Measurements from ENCODE around the gene ZNF624.
"Not testable (repeated sequence)": the region's sequence is repeated elsewhere in the genome, so short reads cannot be mapped to it uniquely, and the experiment has no call there.

ZNF624 gene

GRCh38 chr17:16653367-16654041 lies at the start of gene ZNF624:
ZNF624 (minus strand) TSS chr17:16653850.
- DNase-seq: peak; percentile 91

- DNase-seq: not testable (repeated sequence)
These were observed 44.0 kb upstream of the ZNF624 start for GRCh38 chr17:16697603-16698002.

- DNase-seq: not testable (repeated sequence)
These were observed 36.8 kb upstream of the ZNF624 start for GRCh38 chr17:16690447-16690846.

- DNase-seq: not testable (repeated sequence)
These were observed 36.2 kb upstream of the ZNF624 start, which contains the start of gene CCDC144A for GRCh38 chr17:16689731-16690281. CCDC144A (plus strand) TSS chr17:16690241; CDS start chr17:16690401, 160 bp downstream.

- DNase-seq: not testable (repeated sequence)
These were observed 33.5 kb upstream of the ZNF624 start for GRCh38 chr17:16687151-16687550.

- DNase-seq: not testable (repeated sequence)
These were observed 32.4 kb upstream of the ZNF624 start for GRCh38 chr17:16686019-16686418.

- DNase-seq: not testable (repeated sequence)
These were observed 29.9 kb upstream of the ZNF624 start for GRCh38 chr17:16683290-16684138.

GRCh38 chr17:16676676-16677268 lies 23.1 kb upstream of the ZNF624 start:
- DNase-seq: peak; percentile 12

- not testable (repeated sequence) for DNase-seq
These were observed 13.4 kb upstream of the ZNF624 start for GRCh38 chr17:16666907-16667636.

GRCh38 chr17:16666553-16666906 lies 12.9 kb upstream of the ZNF624 start:
- DNase-seq: not testable (repeated sequence)

GRCh38 chr17:16662936-16663335 lies 9.3 kb upstream of the ZNF624 start:
- no peak for DNase-seq

- DNase-seq: no peak
These were observed 7.6 kb upstream of the ZNF624 start for GRCh38 chr17:16661217-16661616.

GRCh38 chr17:16652847-16653366 lies 743 bp downstream of the ZNF624 start:
- no peak for DNase-seq

GRCh38 chr17:16652252-16652651 lies 1.4 kb downstream of the ZNF624 start:
- no peak for DNase-seq

- no peak for DNase-seq
These were observed 4.1 kb downstream of the ZNF624 start for GRCh38 chr17:16649585-16649984.

GRCh38 chr17:16639438-16639837 lies 14.2 kb downstream of the ZNF624 start:
- DNase-seq: no peak

GRCh38 chr17:16623282-16623681 lies 30.4 kb downstream of the ZNF624 start:
- no peak for DNase-seq

GRCh38 chr17:16622540-16623277 lies 30.9 kb downstream of the ZNF624 start:
- DNase-seq: no peak

GRCh38 chr17:16617481-16618060 lies 36.1 kb downstream of the ZNF624 start:
- DNase-seq: no peak

- DNase-seq: no peak
These were observed 54.1 kb downstream of the ZNF624 start for GRCh38 chr17:16599537-16599936.
